H1 (cell line): ENCODE measurements around the gene TMEM51. TPM values are rescaled to one million over a fixed set of nuclear protein-coding genes. Genes with fewer than 3 reads are reported as not detected.

Experiments used
- CTCF ChIA-PET: fragments of 300-600 bp; sonication (Branson Sonifier 250); formaldehyde crosslinking; loops from one replicate; lab custom pipeline; 2021; ENCODE audit not compliant: partially characterized antibody; lab: Charles Lee
- POLR2A ChIA-PET: fragments of 300-600 bp; sonication (Branson Sonifier 250); formaldehyde crosslinking; loops from one replicate; lab custom pipeline; 2021; ENCODE audit warnings: inconsistent platforms; ENCODE audit not compliant: partially characterized antibody; lab: Charles Lee
- DNase-seq, 2 experiments: peaks; one replicate each; pipeline versions ENCODE4 v3.0.0 to v3.0.0-alpha.2; 2010 to 2022; ENCODE audit warnings: low spot score in 2 of 2, low read depth in 1 of 2, mixed read lengths in 1 of 2
- FAIRE-seq: peaks from 2 replicates; lab custom pipeline; 2011; peaks lifted over from hg19 to GRCh38; lab: Jason Lieb, UNC
- H2AFZ ChIP-seq: 2 replicates; pipeline ENCODE4 v1.8.1; 2012; ENCODE audit warnings: low read length, inconsistent platforms
- H2AK5ac ChIP-seq: 2 replicates; pipeline ENCODE4 v1.6.1; 2013; ENCODE audit warnings: low read depth, low read length
- H2BK120ac ChIP-seq: replicated peaks from 2 replicates; pipeline ENCODE3; 2013; ENCODE audit warnings: low read depth, low read length, inconsistent platforms
- H2BK12ac ChIP-seq: 2 replicates; pipeline ENCODE4 v1.6.1; 2013; ENCODE audit warnings: low read depth, low read length
- H2BK15ac ChIP-seq: 2 replicates; pipeline ENCODE4 v1.6.1; 2013; ENCODE audit warnings: low read length
- H2BK20ac ChIP-seq: 2 replicates; pipeline ENCODE4 v1.6.1; 2013; ENCODE audit warnings: low read length
- H2BK5ac ChIP-seq: 2 replicates; pipeline ENCODE4 v1.6.1; 2013; ENCODE audit warnings: low read depth, low read length
- H3K14ac ChIP-seq: 2 replicates; pipeline ENCODE4 v1.6.1; 2013; ENCODE audit warnings: inconsistent platforms; ENCODE audit not compliant: insufficient read length
- H3K18ac ChIP-seq: 2 replicates; pipeline ENCODE4 v1.6.1; 2013; ENCODE audit warnings: low read length; ENCODE audit errors: extremely low read depth
- H3K23ac ChIP-seq: 2 replicates; pipeline ENCODE4 v1.6.1; 2013; ENCODE audit warnings: inconsistent platforms; ENCODE audit not compliant: insufficient read length
- H3K23me2 ChIP-seq: 2 replicates; pipeline ENCODE4 v1.6.1; 2013; ENCODE audit warnings: low read depth, low read length
- H3K27ac ChIP-seq: 2 replicates; pipeline ENCODE4 v1.6.1; 2011; ENCODE audit warnings: low read depth, low read length, inconsistent platforms
- H3K27me3 ChIP-seq, 4 experiments: replicated peaks in 1 of 4; 1 replicate in 1 of 4; 2 replicates in 3 of 4; pipeline versions ENCODE4 v1.6.1 to v1.8.1; 2011 to 2013; ENCODE audit warnings: low read length in 3 of 4, mild to moderate bottlenecking in 3 of 4, inconsistent platforms in 2 of 4, mixed read lengths in 2 of 4, moderate library complexity in 1 of 4; ENCODE audit not compliant: control insufficient read depth in 3 of 4, insufficient read depth in 3 of 4; ENCODE audit errors: extremely low read depth in 1 of 4
- H3K36me3 ChIP-seq, 4 experiments: 2 replicates each; pipeline versions ENCODE4 v1.6.1 to v1.8.1; 2011 to 2013; ENCODE audit warnings: mild to moderate bottlenecking in 4 of 4, low read length in 3 of 4, moderate library complexity in 2 of 4, control low read depth in 1 of 4, inconsistent platforms in 1 of 4; ENCODE audit not compliant: insufficient read depth in 4 of 4, control insufficient read depth in 2 of 4
- H3K4ac ChIP-seq: replicated peaks from 2 replicates; pipeline ENCODE3; 2013; ENCODE audit warnings: low read length, low read depth, mixed read lengths, inconsistent platforms; ENCODE audit not compliant: insufficient read length
- H3K4me1 ChIP-seq, 4 experiments: replicated peaks in 1 of 4; 1 replicate in 1 of 4; 2 replicates in 3 of 4; pipeline versions ENCODE4 v1.6.1 to v1.8.1; 2011 to 2013; ENCODE audit warnings: low read length in 3 of 4, inconsistent platforms in 2 of 4, mixed read lengths in 1 of 4; ENCODE audit not compliant: insufficient read depth in 4 of 4, control insufficient read depth in 3 of 4
- H3K4me2 ChIP-seq, 2 experiments: 2 replicates each; pipeline versions ENCODE4 v1.6.1 to v1.8.1; 2011 to 2013; ENCODE audit warnings: low read depth in 2 of 2, low read length in 2 of 2, control low read depth in 1 of 2, inconsistent platforms in 1 of 2, mild to moderate bottlenecking in 1 of 2; ENCODE audit not compliant: insufficient read depth in 1 of 2
- H3K4me3 ChIP-seq, 4 experiments: fragments of 200-600, 300-600 bp in 1 of 4; sonication (generic), shearing (Covaris generic), sonication (Bioruptor Twin) in 1 of 4; 2 replicates each; pipeline versions ENCODE4 v1.5.1 to v1.8.1; 2011 to 2016; ENCODE audit warnings: low read length in 4 of 4, low read depth in 3 of 4, control low read depth in 2 of 4, inconsistent platforms in 2 of 4, mild to moderate bottlenecking in 2 of 4, mixed read lengths in 1 of 4, moderate library complexity in 1 of 4; ENCODE audit not compliant: insufficient read depth in 2 of 4; ENCODE audit errors: extremely low read depth in 1 of 4
- H3K56ac ChIP-seq: replicated peaks from 2 replicates; pipeline ENCODE3; 2013; ENCODE audit warnings: low read depth, mild to moderate bottlenecking, mixed read lengths, low read length, inconsistent platforms; ENCODE audit not compliant: insufficient read length
- H3K79me1 ChIP-seq: 2 replicates; pipeline ENCODE4 v1.6.1; 2013; ENCODE audit warnings: low read depth, low read length, control low read depth
- H3K79me2 ChIP-seq, 2 experiments: 2 replicates each; pipeline versions ENCODE4 v1.6.1 to v1.8.1; 2012 to 2013; ENCODE audit warnings: low read length in 2 of 2, mild to moderate bottlenecking in 2 of 2, inconsistent platforms in 1 of 2; ENCODE audit not compliant: insufficient read depth in 2 of 2, control insufficient read depth in 1 of 2
- H3K9ac ChIP-seq, 4 experiments: replicated peaks in 1 of 4; 1 replicate in 1 of 4; 2 replicates in 3 of 4; pipeline versions ENCODE4 v1.6.1 to v1.8.1; 2011 to 2013; ENCODE audit warnings: low read depth in 3 of 4, low read length in 3 of 4, control low read depth in 2 of 4, mild to moderate bottlenecking in 2 of 4, moderate library complexity in 2 of 4, inconsistent platforms in 1 of 4; ENCODE audit errors: extremely low read depth in 1 of 4
- H3K9me3 ChIP-seq, 2 experiments: 2 replicates each; pipeline versions ENCODE4 v1.6.1 to v1.8.1; 2012 to 2013; ENCODE audit warnings: mild to moderate bottlenecking in 2 of 2, moderate library complexity in 2 of 2, control low read depth in 1 of 2, inconsistent platforms in 1 of 2, low read depth in 1 of 2, low read length in 1 of 2, mixed read lengths in 1 of 2; ENCODE audit not compliant: insufficient read depth in 2 of 2
- H4K20me1 ChIP-seq, 2 experiments: replicated peaks in 1 of 2; 2 replicates each; pipeline versions ENCODE3 to v1.8.1; 2011 to 2013; ENCODE audit warnings: inconsistent platforms in 2 of 2, low read length in 2 of 2, mild to moderate bottlenecking in 1 of 2; ENCODE audit not compliant: insufficient read depth in 2 of 2, control insufficient read depth in 1 of 2
- H4K5ac ChIP-seq: 2 replicates; pipeline ENCODE4 v1.6.1; 2013; ENCODE audit warnings: low read length, low read depth, mixed read lengths, inconsistent platforms; ENCODE audit not compliant: insufficient read length
- H4K8ac ChIP-seq: 2 replicates; pipeline ENCODE4 v1.8.0; 2013; ENCODE audit warnings: mild to moderate bottlenecking, moderate library complexity, low read length, inconsistent platforms; ENCODE audit not compliant: insufficient read depth; ENCODE audit errors: extremely low read depth
- H4K91ac ChIP-seq: replicated peaks from 2 replicates; pipeline ENCODE3; 2013; ENCODE audit warnings: low read length, mixed read lengths, inconsistent platforms; ENCODE audit not compliant: insufficient read length
- CREB1 ChIP-seq: IDR thresholded peaks from 2 replicates; pipeline ENCODE4 v1.6.1; 2012; ENCODE audit warnings: inconsistent platforms
- EGR1 ChIP-seq: IDR thresholded peaks from 2 replicates; pipeline ENCODE4 v1.6.1; 2011; ENCODE audit warnings: low read depth, low read length, borderline replicate concordance
- MAFK ChIP-seq: IDR thresholded peaks from 2 replicates; pipeline ENCODE4 v1.6.1; 2012; ENCODE audit warnings: low read depth, mild to moderate bottlenecking, improper control_type of control experiment, low read length
- SIN3A ChIP-seq, 2 experiments: IDR thresholded peaks in 1 of 2; conservative IDR thresholded peaks in 1 of 2; 2 replicates each; pipeline ENCODE4 v1.6.1; 2011 to 2012; ENCODE audit warnings: low read length in 2 of 2, improper control_type of control experiment in 1 of 2, low read depth in 1 of 2, mild to moderate bottlenecking in 1 of 2
- SIX5 ChIP-seq: IDR thresholded peaks from 2 replicates; pipeline ENCODE4 v1.6.1; 2011; ENCODE audit warnings: mild to moderate bottlenecking, low read depth, low read length
- SUZ12 ChIP-seq: fragments of 200-600 bp; sonication (generic); IDR thresholded peaks from 2 replicates; pipeline ENCODE4 v1.6.1; 2012; ENCODE audit warnings: mild to moderate bottlenecking, inconsistent platforms, low read length, moderate library complexity, mixed read lengths
- TAF7 ChIP-seq: optimal IDR thresholded peaks from 2 replicates; pipeline ENCODE3; 2011; ENCODE audit warnings: low read depth, mild to moderate bottlenecking, inconsistent platforms, low read length, moderate library complexity, borderline replicate concordance
- USF2 ChIP-seq: IDR thresholded peaks from 2 replicates; pipeline ENCODE4 v1.6.1; 2011; ENCODE audit warnings: low read length, improper control_type of control experiment
- WGBS, 2 experiments: shearing (Covaris generic) in 1 of 2; methylation state at CpG; one replicate each; pipeline versions ENCODE4 v1.1.6 to v1.1.7; 2013 to 2015; ENCODE audit warnings: low lambda C conversion rate in 2 of 2, mixed read lengths in 2 of 2, inconsistent platforms in 1 of 2, low coverage in 1 of 2, missing lambda C conversion rate in 1 of 2; ENCODE audit not compliant: insufficient replicate concordance in 2 of 2, insufficient coverage in 1 of 2, insufficient read length in 1 of 2; ENCODE audit errors: extremely low coverage in 1 of 2, missing lambda C conversion rate in 1 of 2; 5-methylcytosine and 5-hydroxymethylcytosine counted together
- polyA plus RNA-seq, 7 experiments: library from polyadenylated mRNA; depleted of rRNA in 3 of 7; stranded (reverse) in 5 of 7; unstranded in 2 of 7; fragments of >200 nt in 5 of 7; fragments of 200-250 nt in 2 of 7; gene quantifications; 1 replicate in 5 of 7; 2 replicates in 1 of 7; 4 replicates in 1 of 7; pipeline versions ENCODE4 v1.2.1 to v1.2.3, GENCODE V29; 2011 to 2013; ENCODE audit warnings: missing spikeins in 2 of 7, mixed read lengths in 2 of 7
- total RNA-seq: library from RNA; stranded (reverse); fragmentation: NEBNext Ultra II Directional; extraction: Animal tissue kit (Norgen Biotek cat#: 25700); gene quantifications from 2 replicates; pipeline ENCODE4 v1.2.1, GENCODE V29; 2021

The TMEM51 gene
- total and polyA plus RNA-seq, 2 of the 8 experiments (the other 6 are each of a cell fraction or from before 2014, with no cell fraction given) = 9.9 to 10.7 TPM

GRCh38 chr1:15176120-15176519 is 22.6 kb downstream of the TMEM51 start:
- H3K4me2 ChIP-seq = no peak overlapping the region
- no peak overlapping the region for H2BK5ac ChIP-seq
- H3K9me3 ChIP-seq = no peaks in the 10 kb centered on the region
- peaks cover 0 to 1% of the 10 kb centered on the region in 2 experiments for H4K20me1 ChIP-seq
- no peaks in the 10 kb centered on the region for H3K36me3 ChIP-seq
- ChIA-PET POLR2A (interaction anchor here (0.9 kb wide), 1 partner anchor 12 kb away, joined by 3 read pairs; no protein-coding TSS in a partner anchor), CTCF (interaction anchor here (0.5 to 1.4 kb wide), 3 partner anchors 12 to 251 kb away, joined by 3 to 4 read pairs (median 3); no protein-coding TSS in a partner anchor)
- 87% methylated on average over 7 of the region's 7 CpGs; no CpG with 5 or more reads in 1 of the 2 experiments for WGBS, 2 experiments
- DNase-seq (no peak), FAIRE-seq (no peak)
- H2BK15ac ChIP-seq = no peak overlapping the region
- H4K8ac ChIP-seq = no peak overlapping the region
- H4K5ac ChIP-seq = no peak overlapping the region
- H3K23me2 ChIP-seq = no peaks in the 10 kb centered on the region
- no peak overlapping the region for H3K23ac ChIP-seq
- peaks cover 2% of the 10 kb centered on the region for H3K79me1 ChIP-seq
- no peak overlapping the region for H2BK20ac ChIP-seq
- no peak overlapping the region for H3K14ac ChIP-seq
- no peak overlapping the region for H3K18ac ChIP-seq
- no peak overlapping the region for H3K56ac ChIP-seq
- no peak overlapping the region for H3K9ac ChIP-seq
- no peak overlapping the region for H2AFZ ChIP-seq
- H3K79me2 ChIP-seq = peaks cover 0 to under 1% of the 10 kb centered on the region in 2 experiments; a peak in 1 of 4 replicates
- no peak overlapping the region for H2BK120ac ChIP-seq
- H3K4me1 ChIP-seq = peaks cover 7 to 11% (median 7%) of the 10 kb centered on the region in 4 experiments
- H2AK5ac ChIP-seq = no peak overlapping the region
- no peak for TF ChIP-seq CREB1
- TF ChIP-seq MAFK = no peak
- no peak for TF ChIP-seq SUZ12
- TF ChIP-seq TAF7 = no peak
- TF ChIP-seq SIN3A (conservative IDR thresholded peaks at IDR 0.05 in 1 of 2, IDR thresholded peaks at IDR 0.05 in 1 of 2; ENCODE audit: low read depth in 1 of 2, low read length in 2 of 2) = no peak
- TF ChIP-seq USF2 = no peak
- no peak for TF ChIP-seq SIX5
- no peak for TF ChIP-seq EGR1
- no peak overlapping the region for H3K4ac ChIP-seq
- H3K27me3 ChIP-seq = no peaks in the 10 kb centered on the region
- H2BK12ac ChIP-seq = no peak overlapping the region
- H3K27ac ChIP-seq = no peak overlapping the region
- H3K4me3 ChIP-seq = no peak overlapping the region
- H4K91ac ChIP-seq = no peak overlapping the region
